HG02938 (cell line): ENCODE data around the gene CCND1.

Experiments
- ATAC-seq: cut with Tn5 transposase; IDR thresholded peaks from one replicate; pipeline ENCODE4 v1.9.1; 2021; ENCODE audit warnings: mild to moderate bottlenecking, moderate library complexity; ENCODE audit not compliant: unreplicated experiment

Gene CCND1

DNA sequence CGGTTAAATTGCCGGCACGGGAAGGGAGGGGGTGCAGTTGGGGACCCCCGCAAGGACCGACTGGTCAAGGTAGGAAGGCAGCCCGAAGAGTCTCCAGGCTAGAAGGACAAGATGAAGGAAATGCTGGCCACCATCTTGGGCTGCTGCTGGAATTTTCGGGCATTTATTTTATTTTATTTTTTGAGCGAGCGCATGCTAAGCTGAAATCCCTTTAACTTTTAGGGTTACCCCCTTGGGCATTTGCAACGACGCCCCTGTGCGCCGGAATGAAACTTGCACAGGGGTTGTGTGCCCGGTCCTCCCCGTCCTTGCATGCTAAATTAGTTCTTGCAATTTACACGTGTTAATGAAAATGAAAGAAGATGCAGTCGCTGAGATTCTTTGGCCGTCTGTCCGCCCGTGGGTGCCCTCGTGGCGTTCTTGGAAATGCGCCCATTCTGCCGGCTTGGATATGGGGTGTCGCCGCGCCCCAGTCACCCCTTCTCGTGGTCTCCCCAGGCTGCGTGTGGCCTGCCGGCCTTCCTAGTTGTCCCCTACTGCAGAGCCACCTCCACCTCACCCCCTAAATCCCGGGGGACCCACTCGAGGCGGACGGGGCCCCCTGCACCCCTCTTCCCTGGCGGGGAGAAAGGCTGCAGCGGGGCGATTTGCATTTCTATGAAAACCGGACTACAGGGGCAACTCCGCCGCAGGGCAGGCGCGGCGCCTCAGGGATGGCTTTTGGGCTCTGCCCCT, 529 bp upstream of the CCND1 start:
- no peak for ATAC-seq

DNA sequence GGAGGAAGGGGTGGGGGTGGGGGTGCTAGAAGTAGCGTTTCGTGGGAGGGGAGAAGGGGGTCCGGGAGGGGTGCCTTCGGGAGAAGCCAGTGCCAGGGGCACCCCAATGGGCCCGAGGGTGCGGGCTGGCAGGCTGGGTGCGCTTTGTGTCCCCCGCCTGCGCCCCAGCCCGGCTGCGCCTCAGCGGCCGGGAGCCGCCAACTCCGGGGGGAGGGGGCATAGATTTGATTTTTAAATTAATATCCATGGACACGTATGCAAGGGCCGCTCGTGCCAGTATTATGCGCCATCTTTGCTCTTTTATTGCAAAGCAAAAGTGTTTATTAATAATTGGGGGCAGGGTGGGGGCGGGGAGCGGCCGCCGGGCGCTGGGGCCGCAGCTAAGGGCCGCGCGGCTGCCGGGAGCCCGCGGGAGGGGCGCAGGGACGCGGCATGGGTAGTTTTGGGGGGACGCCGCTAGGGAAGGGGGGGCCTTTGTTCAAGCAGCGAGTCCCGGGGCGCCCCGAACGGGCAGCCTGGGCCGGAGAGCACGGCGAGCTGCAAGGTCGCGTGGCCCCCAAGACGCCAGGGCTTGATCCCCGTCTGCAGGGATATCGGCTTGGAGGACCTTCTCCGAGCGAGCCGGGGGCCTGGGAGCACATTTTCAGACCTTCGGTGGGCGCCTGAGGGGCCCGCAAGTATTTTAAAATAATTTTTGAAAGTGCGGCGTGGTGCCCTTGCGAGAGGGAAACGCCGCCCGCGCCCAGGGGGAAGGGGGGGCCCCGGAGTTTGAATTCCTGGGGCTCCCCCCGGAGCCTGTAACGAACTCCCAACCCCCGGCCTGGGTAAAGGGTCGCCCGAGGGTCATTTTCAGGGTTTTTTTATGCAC, 959 bp downstream of the CCND1 start:
- ATAC-seq: no peak

DNA sequence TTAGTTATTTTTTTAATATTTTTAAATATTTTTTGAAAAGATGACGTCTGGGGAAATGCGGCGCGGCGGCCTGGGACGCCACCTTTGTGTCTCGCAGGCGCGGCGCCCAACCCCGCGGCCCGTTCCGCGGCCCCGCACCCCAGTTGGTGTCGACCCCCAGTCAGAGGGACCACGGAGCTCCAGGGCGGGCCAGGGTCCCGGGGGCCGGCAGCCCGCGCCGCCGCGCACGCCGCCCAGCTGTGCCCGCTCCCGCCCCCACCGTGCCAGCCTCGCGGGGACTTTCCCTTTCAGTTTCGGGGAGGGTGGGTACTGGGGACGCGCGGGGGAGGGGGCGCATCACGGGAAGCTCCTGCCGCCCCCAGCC, 1.6 kb downstream of the CCND1 start:
- ATAC-seq: no peak

DNA sequence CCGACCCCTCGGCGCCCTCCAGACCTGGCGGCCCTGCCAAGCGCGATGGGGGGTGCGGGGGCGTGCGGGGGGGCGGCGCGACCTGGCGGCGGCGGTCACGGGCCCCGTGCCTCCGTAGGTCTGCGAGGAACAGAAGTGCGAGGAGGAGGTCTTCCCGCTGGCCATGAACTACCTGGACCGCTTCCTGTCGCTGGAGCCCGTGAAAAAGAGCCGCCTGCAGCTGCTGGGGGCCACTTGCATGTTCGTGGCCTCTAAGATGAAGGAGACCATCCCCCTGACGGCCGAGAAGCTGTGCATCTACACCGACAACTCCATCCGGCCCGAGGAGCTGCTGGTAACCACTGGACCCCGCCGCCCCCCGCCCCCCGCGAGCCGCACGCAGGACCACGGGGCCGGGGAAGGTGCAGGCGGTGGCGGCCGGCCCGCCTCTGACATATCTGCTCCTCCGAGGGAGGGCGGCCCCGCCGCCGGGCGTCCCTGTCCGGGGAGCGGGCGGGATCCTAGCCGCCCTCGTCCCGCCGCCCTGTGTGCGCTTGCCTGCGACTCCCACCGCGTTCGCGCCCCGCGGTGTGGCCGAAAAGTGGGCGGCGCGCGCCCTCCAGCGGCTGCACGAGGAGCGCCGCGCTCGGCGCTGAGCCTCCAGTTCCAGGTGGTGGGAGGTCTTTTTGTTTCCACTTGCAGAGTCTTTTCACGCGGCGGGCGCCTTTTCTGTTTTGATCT, 2.1 kb downstream of the CCND1 start:
- no peak for ATAC-seq

DNA sequence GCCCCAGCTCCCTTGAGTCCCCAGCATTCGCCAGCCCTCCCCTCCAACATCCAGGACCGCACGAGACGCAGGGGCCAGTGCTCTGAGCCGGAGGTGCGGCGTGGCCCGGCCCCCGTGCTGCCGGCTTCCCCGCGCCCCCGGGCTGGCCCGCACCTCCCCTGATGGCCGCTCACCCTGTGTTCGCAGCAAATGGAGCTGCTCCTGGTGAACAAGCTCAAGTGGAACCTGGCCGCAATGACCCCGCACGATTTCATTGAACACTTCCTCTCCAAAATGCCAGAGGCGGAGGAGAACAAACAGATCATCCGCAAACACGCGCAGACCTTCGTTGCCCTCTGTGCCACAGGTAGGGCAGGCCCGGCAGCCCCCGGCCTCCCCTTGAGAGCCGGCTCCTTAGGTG, 2.7 kb downstream of the CCND1 start:
- no peak for ATAC-seq

DNA sequence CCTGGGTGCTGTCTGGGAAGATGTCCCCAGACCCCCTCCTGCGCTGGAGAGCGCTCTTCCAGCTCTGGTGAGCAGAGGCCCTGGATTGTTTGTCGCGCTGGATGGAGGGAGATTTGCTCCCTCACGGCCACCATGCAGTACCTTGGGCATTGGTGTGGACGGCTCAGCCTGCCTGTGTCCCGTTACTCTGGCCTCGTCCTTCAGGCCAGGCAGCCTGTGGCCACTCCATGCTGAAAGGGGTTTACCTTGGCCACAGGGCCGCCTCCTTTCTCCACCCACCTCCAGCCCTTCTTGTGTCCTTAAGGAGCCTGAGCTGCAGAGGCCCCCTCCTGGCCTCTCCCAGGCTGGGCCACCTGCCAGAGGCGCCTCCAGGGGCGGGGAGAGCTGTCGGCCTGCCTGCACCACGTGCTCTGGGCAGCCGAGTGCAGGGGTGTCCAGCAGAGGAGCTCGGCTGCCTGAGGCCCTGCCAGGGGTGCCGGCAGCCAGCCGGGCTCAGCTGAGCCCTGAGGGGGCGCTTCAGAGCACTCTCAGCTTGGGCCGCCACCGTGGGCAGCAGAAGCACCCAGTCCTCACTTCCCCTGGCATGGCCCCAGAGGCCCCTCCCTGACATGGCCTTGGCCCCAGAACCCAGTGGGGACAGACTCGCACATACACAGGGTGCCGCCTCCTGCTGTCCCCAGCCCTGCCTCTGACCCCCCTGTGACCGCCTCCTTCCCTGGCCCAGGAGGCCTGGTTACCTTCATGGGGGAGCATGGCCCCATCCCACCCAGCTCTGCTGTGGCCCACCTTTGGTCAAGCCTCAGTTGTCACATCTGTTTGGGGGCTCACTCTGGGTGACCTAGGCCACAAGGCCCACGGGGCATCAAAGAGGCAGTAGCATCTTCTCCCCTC, 3.4 kb downstream of the CCND1 start:
- no peak for ATAC-seq

DNA sequence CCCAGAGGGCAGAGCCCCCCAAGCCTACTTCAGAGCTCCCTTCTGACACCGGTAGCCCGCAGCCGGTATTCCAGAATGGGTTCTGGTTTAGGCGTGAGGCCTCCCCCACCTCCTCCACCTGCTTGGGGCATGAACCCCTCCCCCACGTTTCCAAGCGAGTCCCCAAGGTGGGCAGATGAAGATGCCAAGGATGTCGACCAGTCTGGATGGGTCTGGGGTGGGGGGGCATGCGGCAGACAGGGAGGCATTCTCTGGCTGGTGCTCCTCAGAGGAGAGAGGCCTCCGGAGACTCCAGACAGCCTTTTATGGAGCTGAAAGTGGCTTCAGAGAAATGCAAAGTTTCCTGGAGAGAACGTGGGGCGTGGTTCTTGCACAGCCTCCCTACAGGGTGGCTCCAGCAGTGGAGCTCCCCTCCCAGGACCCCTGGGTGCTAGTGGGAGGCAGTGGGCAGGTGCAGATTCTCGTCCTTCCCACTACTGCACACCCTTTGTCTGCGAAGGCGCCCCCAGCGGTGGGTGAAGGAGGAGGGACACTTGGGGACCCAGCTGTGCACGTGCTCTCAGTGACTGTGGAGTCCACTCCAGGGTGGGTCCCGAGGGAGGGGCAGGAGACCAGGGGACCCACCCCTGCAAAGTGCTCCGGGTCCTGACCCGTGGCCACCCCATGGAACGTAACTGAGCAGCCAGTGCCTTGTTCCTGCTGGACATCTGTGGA, 4.2 kb downstream of the CCND1 start:
- no peak for ATAC-seq

DNA sequence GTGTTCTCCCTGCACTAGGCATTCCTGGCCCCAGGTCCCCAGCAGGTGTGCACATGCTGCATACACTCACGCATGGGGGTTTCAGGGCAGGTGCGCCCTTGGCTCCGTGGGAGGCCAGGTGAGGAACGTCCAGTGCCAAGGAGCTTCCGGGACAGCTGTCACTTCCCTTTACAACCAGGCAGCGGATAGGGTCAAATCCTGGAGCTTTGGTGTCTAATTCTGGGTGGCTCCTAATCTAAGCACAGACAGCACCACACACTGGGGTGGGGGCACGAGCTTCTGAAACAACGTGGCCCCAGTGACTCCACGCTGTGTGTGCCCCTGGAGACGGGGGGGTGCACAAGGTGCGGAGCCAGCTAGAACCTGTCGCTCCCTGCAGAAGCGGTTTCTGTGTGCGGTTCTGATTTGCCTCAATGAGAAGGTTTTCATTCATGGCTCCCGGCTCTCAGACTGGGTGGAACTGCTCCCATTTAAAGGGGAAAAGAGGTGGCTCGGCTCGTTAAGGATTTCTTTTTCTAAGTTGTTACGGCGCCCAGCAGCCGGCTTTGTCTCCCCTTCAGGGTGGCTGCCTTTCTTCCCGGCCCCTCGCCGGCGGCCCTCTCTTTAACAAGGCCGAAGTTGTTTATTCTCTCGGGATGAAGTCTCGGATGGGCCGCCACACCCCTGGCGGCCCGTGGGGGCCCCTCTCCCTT, 5.0 kb downstream of the CCND1 start:
- no peak for ATAC-seq

DNA sequence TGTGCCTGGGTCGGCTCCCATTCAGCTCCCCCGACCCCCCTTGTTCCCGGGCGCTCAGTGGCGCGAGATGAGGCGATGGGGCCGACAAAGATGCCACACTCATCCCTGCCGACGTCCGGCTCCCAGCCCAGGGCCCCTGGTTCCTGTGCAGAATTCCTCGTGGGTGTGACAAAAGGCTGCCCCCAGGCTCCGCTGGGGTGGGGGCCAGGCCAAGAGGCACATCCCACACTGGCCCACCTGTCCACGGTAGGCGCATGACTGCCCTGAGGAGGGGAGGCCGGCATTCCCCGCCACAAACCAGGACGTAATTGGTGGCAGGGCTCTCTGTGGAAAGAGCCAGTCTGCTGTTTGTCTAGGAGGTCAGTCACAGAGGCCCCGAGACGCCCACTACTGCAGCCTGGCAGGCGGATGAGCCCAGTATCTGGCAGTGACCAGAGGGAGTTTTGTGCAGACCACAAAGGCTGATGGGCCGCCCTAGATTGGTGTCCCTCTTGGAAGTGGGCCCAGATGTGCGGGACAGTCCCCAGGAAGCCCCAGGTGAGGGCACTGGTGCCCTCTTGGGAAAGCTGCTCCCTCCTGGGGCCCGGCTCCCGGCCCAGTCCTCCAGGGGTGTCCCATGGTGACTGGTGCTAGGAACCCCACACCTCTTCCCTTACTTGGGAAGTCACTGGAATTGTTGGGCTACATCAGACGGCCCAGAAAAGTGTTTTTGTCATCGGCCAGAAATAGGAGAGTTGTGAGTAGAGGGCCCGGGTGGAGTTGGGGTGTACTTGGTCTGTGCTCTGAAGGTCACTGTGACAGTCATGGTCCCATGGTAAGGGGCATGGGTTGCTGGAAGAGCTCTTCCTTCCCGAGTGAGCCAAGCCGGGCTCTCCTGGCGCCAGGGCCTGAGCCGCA, 5.8 kb downstream of the CCND1 start:
- ATAC-seq: no peak

DNA sequence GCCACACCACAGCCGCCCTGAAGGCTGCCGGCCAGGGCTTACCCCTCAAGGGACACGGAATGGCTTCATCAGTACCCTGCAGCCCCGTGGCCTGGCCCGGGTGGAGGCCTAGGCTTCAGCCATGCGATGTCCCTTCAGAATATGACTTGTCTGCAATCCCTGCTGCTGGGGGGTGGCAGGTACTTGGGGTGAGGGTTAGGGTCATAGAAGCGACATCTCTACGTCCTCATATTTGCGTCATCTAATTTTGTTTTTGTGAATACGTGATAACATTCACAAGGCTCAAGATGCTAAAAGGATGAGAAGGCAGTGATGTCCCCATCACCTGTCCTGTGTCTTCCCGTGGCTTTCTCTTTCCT, 6.4 kb downstream of the CCND1 start:
- ATAC-seq: no peak

DNA sequence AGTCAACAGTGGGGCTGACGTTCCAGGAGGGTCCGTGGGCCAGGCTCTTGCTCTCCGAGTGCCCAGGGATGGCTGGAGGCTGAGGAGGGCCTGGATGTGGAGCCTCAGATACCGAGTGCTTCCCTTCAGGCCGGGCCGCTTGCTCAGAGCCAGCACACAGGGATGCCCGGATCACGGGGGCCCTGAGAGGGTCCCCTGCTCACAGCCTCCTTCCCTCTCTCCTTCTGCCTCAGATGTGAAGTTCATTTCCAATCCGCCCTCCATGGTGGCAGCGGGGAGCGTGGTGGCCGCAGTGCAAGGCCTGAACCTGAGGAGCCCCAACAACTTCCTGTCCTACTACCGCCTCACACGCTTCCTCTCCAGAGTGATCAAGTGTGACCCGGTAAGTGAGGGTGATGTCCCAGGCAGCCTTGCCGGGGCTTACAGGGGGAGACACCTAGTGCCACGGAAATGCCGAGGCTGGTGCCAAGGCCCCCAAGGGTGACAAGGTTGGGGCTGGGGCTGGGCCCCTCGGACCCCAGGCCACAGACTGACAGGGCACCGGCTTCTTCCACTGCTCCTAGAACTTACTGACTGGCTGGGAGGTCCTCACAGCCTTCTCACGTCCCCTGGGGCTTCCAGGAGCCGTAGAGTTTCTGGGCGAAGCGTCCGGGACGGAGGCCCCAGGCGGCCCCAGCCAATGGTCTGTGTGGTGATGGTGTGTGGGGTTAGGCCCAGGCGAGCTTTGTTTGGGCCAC, 7.0 kb downstream of the CCND1 start:
- ATAC-seq: no peak

DNA sequence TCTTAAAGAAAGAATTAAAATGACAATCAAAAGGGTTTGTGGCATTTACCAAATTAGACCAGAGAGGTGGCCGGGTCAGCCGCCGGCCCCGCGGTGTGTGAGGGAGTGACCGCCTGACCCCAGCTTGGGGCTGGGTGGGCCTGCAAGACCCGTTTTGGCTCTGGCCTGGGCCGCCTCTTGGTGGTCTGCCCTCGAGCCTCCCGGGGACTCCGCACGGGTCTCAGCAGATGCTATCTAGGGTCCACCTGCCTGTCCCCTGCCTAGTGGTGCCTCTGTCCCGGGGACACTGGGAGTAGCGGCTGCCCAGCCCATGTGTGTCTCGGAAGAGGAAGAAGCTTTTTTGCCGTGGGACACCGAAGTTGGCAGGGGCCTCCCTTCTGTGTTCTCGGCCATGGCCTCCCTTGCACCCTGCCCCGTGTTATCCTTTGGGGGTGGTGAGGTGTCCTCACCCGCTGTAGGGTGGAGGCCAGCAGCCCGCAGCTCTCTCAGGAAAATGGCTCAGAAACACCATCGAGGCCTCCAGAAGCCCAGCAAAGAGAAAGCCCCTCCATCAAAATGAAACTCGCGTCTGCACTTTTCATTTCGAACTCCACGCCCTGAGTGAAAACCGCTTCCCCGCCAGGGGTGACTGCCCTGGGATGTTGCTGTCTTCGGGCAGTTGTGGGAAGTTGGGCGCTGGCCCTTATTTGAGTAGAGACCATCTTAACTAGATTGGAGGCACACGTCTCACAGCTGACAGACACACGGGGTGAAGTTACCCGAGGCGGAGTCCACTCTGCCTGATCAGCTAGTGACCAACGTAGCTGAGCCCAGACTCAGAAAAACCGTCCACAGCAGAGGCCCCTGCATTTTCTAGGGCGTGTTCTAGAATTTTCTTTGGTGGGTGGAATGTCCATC, 8.0 kb downstream of the CCND1 start:
- no peak for ATAC-seq

DNA sequence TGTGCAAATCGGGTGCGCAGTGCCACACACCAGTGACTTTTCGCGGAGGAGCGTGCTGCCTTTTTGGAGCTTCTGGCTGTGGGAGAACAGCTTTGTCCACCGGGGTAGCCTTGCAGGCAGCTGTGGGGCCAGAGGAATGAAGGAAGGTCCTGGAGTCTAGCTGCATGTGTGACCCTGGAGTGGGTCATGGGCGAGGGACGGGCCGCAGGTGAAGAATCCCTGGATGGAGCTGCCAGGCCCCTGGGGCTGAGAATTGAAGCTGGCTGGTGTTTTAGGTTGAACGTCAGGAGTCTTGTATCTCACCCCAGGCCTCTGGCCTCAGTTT, 8.6 kb downstream of the CCND1 start:
- ATAC-seq: no peak

DNA sequence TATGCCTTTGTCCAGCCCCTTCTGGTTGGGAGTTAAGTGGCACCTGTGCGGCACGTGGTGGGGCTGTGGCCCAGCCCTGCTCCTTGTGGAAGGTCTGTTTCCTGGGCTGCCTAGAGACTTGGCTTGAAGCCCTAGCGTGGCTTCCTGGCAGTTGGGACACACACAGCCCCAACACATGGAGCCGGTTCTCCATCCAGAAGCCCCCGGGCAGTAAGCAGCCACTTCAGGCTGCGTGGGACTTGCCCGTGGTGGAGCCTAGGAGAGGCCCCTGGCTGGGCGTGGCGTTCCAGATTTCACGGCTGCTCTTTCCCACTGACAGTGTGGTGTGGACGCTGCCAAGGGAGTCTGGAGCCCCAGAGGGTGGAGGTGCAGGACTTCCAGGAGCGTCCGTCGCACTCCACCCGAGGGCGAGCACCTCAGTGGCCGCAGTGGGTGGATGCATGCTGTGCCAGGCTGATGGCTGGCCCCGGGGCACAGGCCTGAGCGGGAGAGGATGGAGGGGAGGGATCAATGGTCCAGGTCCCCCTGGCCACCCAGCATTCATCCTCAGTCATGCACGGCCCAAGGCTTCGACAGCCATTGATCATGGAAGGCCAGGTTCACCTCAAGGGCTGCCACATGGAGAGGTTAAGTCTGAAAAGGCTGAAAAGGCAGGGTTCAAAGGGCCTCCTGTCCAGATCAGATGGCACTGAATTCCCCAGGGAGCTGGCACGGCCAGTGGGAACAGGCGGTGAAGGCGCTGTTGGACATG, 9.3 kb downstream of the CCND1 start:
- no peak for ATAC-seq

DNA sequence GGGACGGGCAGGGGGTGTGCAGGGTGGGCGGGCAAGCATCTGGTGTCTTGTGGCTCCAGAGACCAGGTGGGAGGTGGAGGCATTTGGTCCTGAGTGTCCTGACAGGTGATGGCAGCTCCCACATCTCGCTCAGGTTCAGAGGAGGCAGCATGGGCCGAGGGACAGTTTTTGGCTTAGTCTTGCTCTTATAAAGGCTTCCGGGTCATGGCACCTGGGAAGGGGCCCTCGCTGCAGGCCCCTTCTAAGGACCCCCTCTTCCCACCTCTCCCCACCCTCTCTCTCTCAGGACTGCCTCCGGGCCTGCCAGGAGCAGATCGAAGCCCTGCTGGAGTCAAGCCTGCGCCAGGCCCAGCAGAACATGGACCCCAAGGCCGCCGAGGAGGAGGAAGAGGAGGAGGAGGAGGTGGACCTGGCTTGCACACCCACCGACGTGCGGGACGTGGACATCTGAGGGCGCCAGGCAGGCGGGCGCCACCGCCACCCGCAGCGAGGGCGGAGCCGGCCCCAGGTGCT, 9.9 kb downstream of the CCND1 start:
- ATAC-seq: no peak
